ENCODE measurements around the gene NPY2R. TPM values are rescaled to one million over a fixed set of nuclear protein-coding genes. Genes with fewer than 3 reads are reported as not detected.

Gene NPY2R
- total RNA-seq: not detected

GRCh38 chr4:155208258-155209054 lies at the start of gene NPY2R:
TSS of gene NPY2R (plus strand) at chr4:155208636. CDS start at chr4:155213940, 5,304 bp downstream.
- no peak for ATAC-seq (ENCODE audit: low read depth)
- POLR2A ChIA-PET: no interaction called here
- no peak for DNase-seq
- no peak within 1 kb of the TSS for H3K4me3 Mint-ChIP-seq
- no peak within 1 kb of the TSS for H3K27ac Mint-ChIP-seq
- no peaks in the 10 kb centered on the region for H3K9me3 Mint-ChIP-seq
- peaks cover 1% of the 10 kb centered on the region for H3K4me1 Mint-ChIP-seq
- peaks cover 35% of the 10 kb centered on the region for H3K27me3 Mint-ChIP-seq
- H3K36me3 Mint-ChIP-seq: no peaks in the 10 kb centered on the region

GRCh38 chr4:155161357-155161756 lies 47.1 kb upstream of the NPY2R start:
- H3K36me3 Mint-ChIP-seq: no peaks in the 10 kb centered on the region
- no peaks in the 10 kb centered on the region for H3K9me3 Mint-ChIP-seq
- no peak overlapping the region for H3K27ac Mint-ChIP-seq
- no peaks in the 10 kb centered on the region for H3K27me3 Mint-ChIP-seq
- POLR2A ChIA-PET: no interaction called here
- H3K4me3 Mint-ChIP-seq: no peak overlapping the region
- ATAC-seq (ENCODE audit: low read depth) (no peak), DNase-seq (no peak)
- no peaks in the 10 kb centered on the region for H3K4me1 Mint-ChIP-seq

- Mint-ChIP-seq H3K4me3 (no peak overlapping the region), H3K27ac (no peak overlapping the region), H3K4me1 (no peaks in the 10 kb centered on the region), H3K36me3 (no peaks in the 10 kb centered on the region), H3K9me3 (no peaks in the 10 kb centered on the region), H3K27me3 (no peaks in the 10 kb centered on the region)
- POLR2A ChIA-PET: no interaction called here
- ATAC-seq (ENCODE audit: low read depth): no peak
- no peak for DNase-seq
These were observed 43.7 kb upstream of the NPY2R start for GRCh38 chr4:155164718-155165117.

- ATAC-seq (ENCODE audit: low read depth): no peak
- Mint-ChIP-seq H3K4me3 (no peak overlapping the region), H3K27ac (no peak overlapping the region), H3K27me3 (no peaks in the 10 kb centered on the region), H3K9me3 (no peaks in the 10 kb centered on the region), H3K4me1 (no peaks in the 10 kb centered on the region), H3K36me3 (no peaks in the 10 kb centered on the region)
- DNase-seq: no peak
- POLR2A ChIA-PET: no interaction called here
These were observed 37.9 kb upstream of the NPY2R start for GRCh38 chr4:155170569-155170968.

GRCh38 chr4:155173371-155173770 lies 35.1 kb upstream of the NPY2R start:
- H3K4me3 Mint-ChIP-seq: no peak overlapping the region
- POLR2A ChIA-PET: no interaction called here
- no peak for DNase-seq
- H3K27ac Mint-ChIP-seq: no peak overlapping the region
- no peaks in the 10 kb centered on the region for H3K9me3 Mint-ChIP-seq
- H3K36me3 Mint-ChIP-seq: no peaks in the 10 kb centered on the region
- H3K4me1 Mint-ChIP-seq: no peaks in the 10 kb centered on the region
- ATAC-seq (ENCODE audit: low read depth): no peak
- no peaks in the 10 kb centered on the region for H3K27me3 Mint-ChIP-seq

- no peaks in the 10 kb centered on the region for H3K36me3 Mint-ChIP-seq
- H3K4me1 Mint-ChIP-seq: no peaks in the 10 kb centered on the region
- ATAC-seq (ENCODE audit: low read depth): no peak
- DNase-seq: no peak
- no peak overlapping the region for H3K27ac Mint-ChIP-seq
- H3K4me3 Mint-ChIP-seq: no peak overlapping the region
- POLR2A ChIA-PET: no interaction called here
- peaks cover 1% of the 10 kb centered on the region for H3K9me3 Mint-ChIP-seq
- no peaks in the 10 kb centered on the region for H3K27me3 Mint-ChIP-seq
These were observed 33.8 kb upstream of the NPY2R start for GRCh38 chr4:155174668-155175067.

GRCh38 chr4:155179216-155179615 lies 29.2 kb upstream of the NPY2R start:
- Mint-ChIP-seq H3K9me3 (peaks cover 1% of the 10 kb centered on the region), H3K4me1 (no peaks in the 10 kb centered on the region), H3K36me3 (no peaks in the 10 kb centered on the region), H3K27me3 (no peaks in the 10 kb centered on the region), H3K27ac (no peak overlapping the region), H3K4me3 (no peak overlapping the region)
- POLR2A ChIA-PET: no interaction called here
- ATAC-seq (ENCODE audit: low read depth): no peak
- DNase-seq: no peak

- H3K27ac Mint-ChIP-seq: no peak overlapping the region
- ATAC-seq (ENCODE audit: low read depth) (no peak), DNase-seq (no peak)
- H3K27me3 Mint-ChIP-seq: no peaks in the 10 kb centered on the region
- no peak overlapping the region for H3K4me3 Mint-ChIP-seq
- H3K36me3 Mint-ChIP-seq: no peaks in the 10 kb centered on the region
- POLR2A ChIA-PET: no interaction called here
- no peaks in the 10 kb centered on the region for H3K9me3 Mint-ChIP-seq
- H3K4me1 Mint-ChIP-seq: no peaks in the 10 kb centered on the region
These were observed 21.5 kb upstream of the NPY2R start for GRCh38 chr4:155186972-155187371.

GRCh38 chr4:155187989-155188388 lies 20.4 kb upstream of the NPY2R start:
- no peak overlapping the region for H3K4me3 Mint-ChIP-seq

GRCh38 chr4:155190099-155190498 lies 18.3 kb upstream of the NPY2R start:
- DNase-seq (no peak), ATAC-seq (ENCODE audit: low read depth) (no peak)
- no peaks in the 10 kb centered on the region for H3K4me1 Mint-ChIP-seq
- H3K27ac Mint-ChIP-seq: no peak overlapping the region
- H3K27me3 Mint-ChIP-seq: no peaks in the 10 kb centered on the region
- POLR2A ChIA-PET: no interaction called here
- no peaks in the 10 kb centered on the region for H3K9me3 Mint-ChIP-seq
- no peaks in the 10 kb centered on the region for H3K36me3 Mint-ChIP-seq
- H3K4me3 Mint-ChIP-seq: no peak overlapping the region

More at GRCh38 chr4:155187989-155188388, 20.4 kb upstream of the NPY2R start:
- H3K4me1 Mint-ChIP-seq: no peaks in the 10 kb centered on the region
- no peaks in the 10 kb centered on the region for H3K9me3 Mint-ChIP-seq
- no peak for DNase-seq
- ATAC-seq (ENCODE audit: low read depth): no peak
- no peaks in the 10 kb centered on the region for H3K27me3 Mint-ChIP-seq
- no peaks in the 10 kb centered on the region for H3K36me3 Mint-ChIP-seq
- H3K27ac Mint-ChIP-seq: no peak overlapping the region
- POLR2A ChIA-PET: no interaction called here

GRCh38 chr4:155197757-155198156 lies 10.7 kb upstream of the NPY2R start:
- DNase-seq: no peak
- POLR2A ChIA-PET: no interaction called here
- Mint-ChIP-seq H3K36me3 (no peaks in the 10 kb centered on the region), H3K9me3 (peaks cover 3% of the 10 kb centered on the region), H3K27ac (no peak overlapping the region), H3K4me1 (no peaks in the 10 kb centered on the region), H3K4me3 (no peak overlapping the region), H3K27me3 (no peaks in the 10 kb centered on the region)
- ATAC-seq (ENCODE audit: low read depth): no peak

GRCh38 chr4:155207534-155208257 lies 740 bp upstream of the NPY2R start:
- H3K9me3 Mint-ChIP-seq: no peaks in the 10 kb centered on the region
- ATAC-seq (ENCODE audit: low read depth) (no peak), DNase-seq (no peak)
- H3K36me3 Mint-ChIP-seq: no peaks in the 10 kb centered on the region
- POLR2A ChIA-PET: no interaction called here
- no peak overlapping the region for H3K27ac Mint-ChIP-seq
- peaks cover 1% of the 10 kb centered on the region for H3K4me1 Mint-ChIP-seq
- no peak overlapping the region for H3K4me3 Mint-ChIP-seq
- peaks cover 35% of the 10 kb centered on the region for H3K27me3 Mint-ChIP-seq

GRCh38 chr4:155220025-155220424 lies 11.6 kb downstream of the NPY2R start:
- ATAC-seq (ENCODE audit: low read depth): no peak
- no peak overlapping the region for H3K4me3 Mint-ChIP-seq
- H3K27me3 Mint-ChIP-seq: peaks cover 2% of the 10 kb centered on the region
- POLR2A ChIA-PET: no interaction called here
- H3K9me3 Mint-ChIP-seq: no peaks in the 10 kb centered on the region
- no peak overlapping the region for H3K27ac Mint-ChIP-seq
- DNase-seq: no peak
- no peaks in the 10 kb centered on the region for H3K36me3 Mint-ChIP-seq
- H3K4me1 Mint-ChIP-seq: no peaks in the 10 kb centered on the region

- no peak for ATAC-seq (ENCODE audit: low read depth)
These were observed 18.7 kb downstream of the NPY2R start for GRCh38 chr4:155227131-155227530.

More at GRCh38 chr4:155227131-155227530, 18.7 kb downstream of the NPY2R start:
- Mint-ChIP-seq H3K27me3 (no peaks in the 10 kb centered on the region), H3K4me3 (no peak overlapping the region), H3K27ac (no peak overlapping the region), H3K4me1 (no peaks in the 10 kb centered on the region), H3K9me3 (no peaks in the 10 kb centered on the region), H3K36me3 (no peaks in the 10 kb centered on the region)
- DNase-seq: no peak
- POLR2A ChIA-PET: no interaction called here

Measured in activated naive CD8-positive, alpha-beta T cell treated with anti-CD3 and anti-CD28 coated beads, Interleukin-2, amount 10 ng/mL, durations not matched to agents 7 days and 5 days (primary cell).